ENCODE results near the gene ETNK1. TPM values are rescaled to one million over a fixed set of nuclear protein-coding genes. Genes with fewer than 3 reads are reported as not detected.
A peak's percentile ranks its signal among the peaks of the same experiment; 100 is the strongest.

Gene ETNK1
- polyA plus RNA-seq, 3 donors: 13.7 to 17.3 (median 16.5) TPM

DNA sequence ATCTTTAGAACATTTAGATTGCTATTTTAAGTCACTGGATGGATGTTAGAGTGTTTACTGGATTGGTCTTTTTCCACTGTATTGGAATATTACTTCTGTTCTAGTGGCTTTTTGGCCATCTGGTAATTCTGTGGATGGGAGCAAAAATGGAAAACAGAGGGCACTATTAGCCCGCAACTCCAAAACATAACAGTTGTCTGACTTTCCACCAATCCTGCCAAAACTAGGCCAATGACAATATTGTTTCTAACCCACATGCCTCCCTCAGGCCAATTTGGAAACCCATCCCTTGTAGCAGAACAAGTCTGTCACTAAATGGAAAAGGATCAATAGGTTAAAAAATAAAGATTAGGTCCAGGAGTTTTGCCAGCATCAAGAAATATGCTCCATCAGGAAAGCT lies 97.8 kb downstream of the ETNK1 start:
- H3K9me3 ChIP-seq (replicated peaks in 1 of 2; ENCODE audit: control insufficient read depth in 1 of 2, insufficient read depth in 1 of 2, low read length in 2 of 2): no peaks in the 10 kb centered on the region
- intact Hi-C loops (cut with micrococcal nuclease): no loop called here
- no peaks in the 10 kb centered on the region for H3K36me3 ChIP-seq (replicated peaks in 1 of 2; ENCODE audit: control insufficient read depth in 1 of 2, insufficient read depth in 2 of 2, low read length in 2 of 2)
- Mint-ChIP-seq H3K4me1 (no peaks in the 10 kb centered on the region), H3K36me3 (no peaks in the 10 kb centered on the region), H3K27me3 (ENCODE audit: low read depth in 3 of 3) (peaks cover 0 to 8% (median 2%) of the 10 kb centered on the region in 3 donors), H3K27ac (no peak overlapping the region), H3K4me3 (no peak overlapping the region), H3K9me3 (peaks cover 0 to 3% (median 0%) of the 10 kb centered on the region in 7 donors)
- H3K9ac ChIP-seq (ENCODE audit: insufficient read depth, low read length, poor library complexity, severe bottlenecking): no peak overlapping the region
- no peaks in the 10 kb centered on the region for H3K27me3 ChIP-seq (ENCODE audit: control insufficient read depth in 2 of 2, insufficient read depth in 2 of 2, low read length in 2 of 2)
- TF ChIP-seq, protein P1, sequence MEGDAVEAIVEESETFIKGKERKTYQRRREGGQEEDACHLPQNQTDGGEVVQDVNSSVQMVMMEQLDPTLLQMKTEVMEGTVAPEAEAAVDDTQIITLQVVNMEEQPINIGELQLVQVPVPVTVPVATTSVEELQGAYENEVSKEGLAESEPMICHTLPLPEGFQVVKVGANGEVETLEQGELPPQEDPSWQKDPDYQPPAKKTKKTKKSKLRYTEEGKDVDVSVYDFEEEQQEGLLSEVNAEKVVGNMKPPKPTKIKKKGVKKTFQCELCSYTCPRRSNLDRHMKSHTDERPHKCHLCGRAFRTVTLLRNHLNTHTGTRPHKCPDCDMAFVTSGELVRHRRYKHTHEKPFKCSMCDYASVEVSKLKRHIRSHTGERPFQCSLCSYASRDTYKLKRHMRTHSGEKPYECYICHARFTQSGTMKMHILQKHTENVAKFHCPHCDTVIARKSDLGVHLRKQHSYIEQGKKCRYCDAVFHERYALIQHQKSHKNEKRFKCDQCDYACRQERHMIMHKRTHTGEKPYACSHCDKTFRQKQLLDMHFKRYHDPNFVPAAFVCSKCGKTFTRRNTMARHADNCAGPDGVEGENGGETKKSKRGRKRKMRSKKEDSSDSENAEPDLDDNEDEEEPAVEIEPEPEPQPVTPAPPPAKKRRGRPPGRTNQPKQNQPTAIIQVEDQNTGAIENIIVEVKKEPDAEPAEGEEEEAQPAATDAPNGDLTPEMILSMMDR (IDR thresholded peaks at IDR 0.05): no peak
- no peaks in the 10 kb centered on the region for H3K79me2 ChIP-seq (ENCODE audit: insufficient read depth, low read length)
- H3K27ac ChIP-seq (ENCODE audit: low read depth in 1 of 2, low read length in 2 of 2): no peak overlapping the region
- no peak overlapping the region for H3K4me3 ChIP-seq (replicated peaks in 1 of 3; ENCODE audit: low read depth in 2 of 3, low read length in 3 of 3)
- no peaks in the 10 kb centered on the region for H4K20me1 ChIP-seq (ENCODE audit: insufficient read depth, low read length)
- no peak for DNase-seq
- H3K4me1 ChIP-seq (ENCODE audit: control insufficient read depth in 1 of 2, insufficient read depth in 2 of 2, low read length in 2 of 2): no peaks in the 10 kb centered on the region
- no CpG with 5 or more reads among the region's 1 CpG for WGBS (ENCODE audit: insufficient coverage)
- no peak overlapping the region for H2AFZ ChIP-seq (ENCODE audit: insufficient read depth, low read depth, low read length, poor library complexity, severe bottlenecking)
- H3K4me2 ChIP-seq (replicated peaks; ENCODE audit: extremely low read depth, low read length, poor library complexity, severe bottlenecking): no peak overlapping the region

DNA sequence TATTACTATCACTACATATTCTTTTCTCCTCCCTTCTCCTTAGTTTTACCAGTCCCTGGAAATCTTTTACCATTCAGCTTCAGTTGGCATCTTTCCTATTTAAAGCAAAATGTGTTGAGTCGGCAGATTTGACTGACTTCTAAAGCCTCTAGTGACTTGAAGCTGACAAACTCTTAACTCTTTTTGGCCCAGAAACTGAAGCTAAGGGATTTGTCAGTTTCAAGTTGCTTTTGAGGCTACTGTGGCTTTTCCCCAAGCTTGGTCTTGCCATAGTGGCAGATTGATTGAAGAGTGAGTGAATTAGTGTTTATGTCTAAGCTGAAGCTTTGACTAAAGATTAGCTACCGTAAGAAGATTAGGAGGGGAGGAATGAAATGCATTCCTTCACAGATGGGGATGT lies 104.0 kb downstream of the ETNK1 start:
- 98% methylated on average over 2 of the region's 2 CpGs for WGBS (ENCODE audit: insufficient coverage)
- H3K79me2 ChIP-seq (ENCODE audit: insufficient read depth, low read length): no peaks in the 10 kb centered on the region
- intact Hi-C loops (cut with micrococcal nuclease): no loop called here

More for the DNA sequence above, 104.0 kb downstream of the ETNK1 start:
- no peaks in the 10 kb centered on the region for H3K9me3 Mint-ChIP-seq
- H3K9me3 ChIP-seq (replicated peaks in 1 of 2; ENCODE audit: control insufficient read depth in 1 of 2, insufficient read depth in 1 of 2, low read length in 2 of 2): no peaks in the 10 kb centered on the region
- TF ChIP-seq, protein P1 (IDR thresholded peaks at IDR 0.05): no peak
- peaks cover 23% of the 10 kb centered on the region for H3K4me1 Mint-ChIP-seq
- H3K9ac ChIP-seq (ENCODE audit: insufficient read depth, low read length, poor library complexity, severe bottlenecking): no peak overlapping the region
- H2AFZ ChIP-seq (ENCODE audit: insufficient read depth, low read depth, low read length, poor library complexity, severe bottlenecking): peak overlapping the region; percentile 63
- H3K4me3 Mint-ChIP-seq: no peak overlapping the region
- no peaks in the 10 kb centered on the region for H4K20me1 ChIP-seq (ENCODE audit: insufficient read depth, low read length)
- peak overlapping the region; percentile 76 to 81 for H3K27ac ChIP-seq (ENCODE audit: low read depth in 1 of 2, low read length in 2 of 2)
- H3K4me2 ChIP-seq (replicated peaks; ENCODE audit: extremely low read depth, low read length, poor library complexity, severe bottlenecking): no peak overlapping the region
- no peak overlapping the region for H3K4me3 ChIP-seq (replicated peaks in 1 of 3; ENCODE audit: low read depth in 2 of 3, low read length in 3 of 3)
- no peaks in the 10 kb centered on the region for H3K36me3 ChIP-seq (replicated peaks in 1 of 2; ENCODE audit: control insufficient read depth in 1 of 2, insufficient read depth in 2 of 2, low read length in 2 of 2)
- no peaks in the 10 kb centered on the region for H3K27me3 ChIP-seq (ENCODE audit: control insufficient read depth in 2 of 2, insufficient read depth in 2 of 2, low read length in 2 of 2)
- peaks cover 16 to 25% of the 10 kb centered on the region in 2 donors for H3K4me1 ChIP-seq (ENCODE audit: control insufficient read depth in 1 of 2, insufficient read depth in 2 of 2, low read length in 2 of 2)
- no peaks in the 10 kb centered on the region for H3K36me3 Mint-ChIP-seq
- H3K27ac Mint-ChIP-seq: peak overlapping the region; percentile 78 to 93 (median 89)
- peaks cover 0 to 2% (median 0%) of the 10 kb centered on the region in 3 donors for H3K27me3 Mint-ChIP-seq (ENCODE audit: low read depth in 3 of 3)
- no peak for DNase-seq

Measured in CD14-positive monocyte (primary cell).